ENCODE results near the gene TSPAN3.

Gene TSPAN3

DNA sequence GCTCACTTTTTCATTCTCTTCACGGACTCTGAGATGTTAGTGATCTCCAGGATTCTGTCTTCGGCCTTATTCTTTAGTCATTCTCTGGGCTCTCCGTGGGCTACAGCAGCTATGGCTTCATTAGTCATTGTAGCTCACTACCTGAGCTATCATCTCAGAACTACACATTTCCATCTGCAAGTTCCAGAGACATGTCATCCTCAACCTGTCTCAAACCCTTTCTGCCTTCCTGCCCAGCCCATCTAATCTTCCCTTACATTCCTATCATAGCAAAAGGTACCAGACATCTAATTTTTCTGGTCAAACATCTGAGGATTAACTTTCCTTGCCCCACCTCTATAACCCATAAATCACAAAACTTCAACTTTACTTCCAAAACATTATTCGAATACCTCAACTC is 13.2 kb downstream of the TSPAN3 start:
- DNase-seq (ENCODE audit: low read depth in 1 of 2, low spot score in 1 of 2) = no peak

DNA sequence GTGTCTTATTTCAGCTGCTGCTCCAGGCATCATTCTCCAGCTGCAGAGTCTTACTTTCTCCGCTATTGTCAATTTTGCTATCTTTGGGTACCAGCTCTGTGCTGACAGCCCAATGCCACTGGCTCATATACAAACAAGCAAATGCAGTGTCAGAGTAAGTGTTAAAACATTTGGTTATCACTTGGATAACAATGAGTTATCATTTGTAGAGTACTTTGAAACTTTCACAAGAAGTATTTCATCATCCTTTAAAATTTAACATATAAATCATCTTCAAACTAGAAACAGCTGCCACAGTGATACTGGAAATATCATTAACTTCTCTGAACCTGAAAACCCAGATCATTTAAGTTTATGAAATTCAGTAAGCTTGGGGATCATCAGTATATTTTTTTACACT is 13.8 kb downstream of the TSPAN3 start:
- DNase-seq (ENCODE audit: low read depth in 1 of 2, low spot score in 1 of 2) = no peak

DNA sequence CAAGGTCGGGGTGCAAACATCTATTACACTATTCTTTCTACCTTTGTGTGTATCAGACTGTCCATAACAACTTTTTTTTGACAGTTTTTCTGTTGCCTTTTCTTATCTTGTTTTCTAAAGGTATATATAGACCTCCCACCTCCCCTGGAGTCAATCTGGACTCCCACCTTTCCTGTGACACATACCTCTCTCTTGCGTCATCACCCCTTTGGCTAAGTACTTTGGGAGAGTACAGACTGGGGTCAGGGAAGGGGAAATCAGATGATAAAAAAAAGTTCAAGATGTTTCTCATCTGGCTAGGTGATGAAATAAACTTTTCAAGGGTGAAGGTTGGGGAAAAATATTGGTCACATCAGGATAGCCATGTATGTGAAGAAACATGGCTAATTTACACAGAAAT is 17.2 kb downstream of the TSPAN3 start:
- DNase-seq (ENCODE audit: low read depth in 1 of 2, low spot score in 1 of 2) = no peak

DNA sequence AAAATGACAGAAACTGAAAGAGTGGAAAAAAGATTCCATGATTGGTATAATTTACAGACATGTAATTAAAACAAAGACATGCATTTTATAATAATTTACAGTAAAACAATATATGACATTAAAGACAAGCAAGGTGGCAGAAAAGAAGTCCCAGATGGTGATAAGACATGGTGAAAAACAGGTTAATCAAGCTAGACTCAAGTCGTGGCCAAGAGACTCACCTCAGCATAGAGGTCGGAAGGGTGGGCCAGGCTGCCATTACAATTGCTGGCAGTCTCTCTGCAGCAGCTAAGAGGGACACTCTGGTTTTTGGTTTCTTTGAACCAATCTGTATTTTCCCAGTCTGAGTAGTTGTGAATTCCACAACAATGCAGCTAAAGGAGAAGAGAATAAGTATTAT is 18.4 kb downstream of the TSPAN3 start:
- no peak for DNase-seq (ENCODE audit: low read depth in 1 of 2, low spot score in 1 of 2)

DNA sequence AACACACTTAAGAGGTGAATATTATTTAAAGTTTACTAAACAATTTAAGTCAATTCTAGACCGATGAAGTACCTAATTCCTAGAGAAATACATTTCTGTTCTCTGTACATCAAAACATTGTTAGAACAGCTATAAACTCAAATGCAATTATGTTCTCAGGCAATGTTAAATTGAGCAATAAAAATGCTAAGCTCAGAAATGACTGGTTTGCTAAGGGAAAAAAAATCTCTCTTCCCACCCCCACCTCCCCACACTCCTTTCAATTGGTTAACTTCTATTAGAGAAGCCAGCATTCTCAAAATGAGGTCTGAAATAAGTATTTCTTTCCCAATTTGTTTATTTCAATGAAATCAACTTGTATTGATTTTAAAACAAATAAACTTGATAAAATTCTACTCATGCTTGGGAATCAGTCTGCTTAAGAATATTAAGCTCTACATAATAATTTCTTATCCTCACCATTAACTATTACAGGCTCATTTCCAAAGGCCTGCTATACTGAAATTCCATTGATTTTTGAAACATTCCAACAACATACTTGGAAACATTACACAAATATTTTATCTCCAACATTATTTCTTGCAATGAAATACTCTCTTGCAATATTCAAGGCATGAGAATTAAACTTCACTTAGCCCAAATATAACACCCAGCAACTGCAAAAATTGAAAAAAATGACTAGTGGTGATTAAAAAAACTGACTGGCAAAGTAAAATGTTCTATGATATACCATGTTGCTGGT is 22.6 kb downstream of the TSPAN3 start:
- no peak for DNase-seq (ENCODE audit: low read depth in 1 of 2, low spot score in 1 of 2)

DNA sequence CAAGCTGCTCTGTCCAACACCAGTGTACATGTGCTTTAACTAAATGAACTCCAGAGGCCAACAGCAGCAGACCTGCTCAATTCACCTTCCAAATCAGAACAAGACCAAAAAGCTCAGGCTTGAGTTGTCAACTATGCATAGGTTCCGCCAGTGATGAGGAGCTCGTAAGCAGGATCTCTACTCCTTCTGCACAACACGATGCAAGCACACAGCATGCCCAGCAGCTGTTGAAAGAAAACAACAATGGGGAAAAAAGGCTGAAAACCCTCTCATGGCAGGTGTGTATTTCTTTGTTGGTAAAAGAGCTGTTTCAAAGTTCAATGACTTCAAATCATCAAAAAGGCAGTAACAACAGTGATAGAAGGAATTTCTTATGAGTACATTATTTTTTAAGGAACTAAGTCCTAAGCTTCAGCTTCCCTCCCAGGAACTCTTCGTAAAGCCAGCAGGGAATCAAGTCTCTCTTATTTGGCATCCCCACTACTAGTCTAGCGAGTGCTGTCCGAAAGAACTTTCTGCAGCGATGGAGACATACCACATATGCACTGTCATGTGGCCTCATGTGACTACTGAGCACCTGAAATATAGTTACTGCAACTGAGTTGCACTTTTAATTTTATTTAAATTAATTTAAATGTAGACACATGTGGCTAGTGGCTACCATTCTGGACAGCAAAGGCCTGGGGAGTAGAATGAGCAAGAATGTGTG is 24.1 kb downstream of the TSPAN3 start:
- DNase-seq (ENCODE audit: low read depth in 1 of 2, low spot score in 1 of 2) = no peak

DNA sequence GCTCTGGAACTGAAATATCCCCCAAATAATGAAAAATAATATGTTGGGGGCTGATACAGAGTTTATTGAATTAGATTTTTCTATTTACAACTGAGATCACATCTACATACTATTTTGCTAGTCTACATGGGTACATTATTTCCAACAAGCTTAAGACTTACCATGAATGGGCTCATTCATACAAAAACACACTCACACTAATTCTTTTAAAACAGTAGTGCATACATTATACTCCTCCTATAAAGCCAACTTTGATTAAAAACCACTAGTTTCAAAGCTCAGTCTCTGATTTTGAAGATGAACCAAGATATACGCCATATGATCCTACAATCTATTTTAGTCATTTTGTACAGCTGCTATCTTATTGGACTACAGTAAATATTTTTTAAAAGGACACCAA is 24.9 kb downstream of the TSPAN3 start:
- no peak for DNase-seq (ENCODE audit: low read depth in 1 of 2, low spot score in 1 of 2)

DNA sequence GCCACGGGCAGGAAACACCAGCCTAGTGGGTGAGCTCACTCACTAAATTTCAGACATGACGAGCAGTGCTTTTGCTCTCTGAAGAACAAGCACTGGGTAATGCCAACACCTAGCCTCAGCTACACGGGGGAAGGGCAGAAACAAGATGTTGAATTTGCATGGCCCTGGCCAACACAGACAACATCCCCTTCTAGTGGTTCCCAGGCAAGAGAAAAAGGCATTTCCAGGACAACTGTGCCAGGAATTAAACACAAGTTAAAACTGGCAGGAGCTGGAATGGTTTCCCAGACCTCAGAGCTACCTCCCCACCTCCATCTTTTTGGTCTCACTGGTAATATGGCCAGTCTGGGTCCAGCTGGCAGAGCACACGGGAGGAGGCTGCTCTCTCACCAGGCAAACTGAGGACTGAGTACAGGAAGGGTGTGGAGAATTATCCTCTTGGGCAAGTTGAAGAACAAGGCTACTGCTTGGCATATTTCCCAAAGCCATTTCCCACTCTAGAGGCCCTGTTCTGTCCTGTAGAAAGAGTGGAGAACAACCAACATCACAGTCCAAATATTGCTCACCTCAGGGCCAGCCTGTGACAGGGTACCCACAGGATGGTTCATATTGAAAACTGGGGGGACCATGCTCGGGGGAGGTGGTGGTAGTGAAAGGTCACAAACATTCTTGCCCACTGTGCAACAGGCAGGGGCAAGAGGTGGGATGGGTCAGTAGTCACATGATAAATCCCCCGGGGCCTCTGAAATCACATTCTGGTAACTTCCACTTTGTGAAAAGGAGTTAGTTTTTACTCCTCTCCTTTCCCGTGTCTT is 26.5 kb downstream of the TSPAN3 start:
- no peak for DNase-seq (ENCODE audit: low read depth in 1 of 2, low spot score in 1 of 2)

DNA sequence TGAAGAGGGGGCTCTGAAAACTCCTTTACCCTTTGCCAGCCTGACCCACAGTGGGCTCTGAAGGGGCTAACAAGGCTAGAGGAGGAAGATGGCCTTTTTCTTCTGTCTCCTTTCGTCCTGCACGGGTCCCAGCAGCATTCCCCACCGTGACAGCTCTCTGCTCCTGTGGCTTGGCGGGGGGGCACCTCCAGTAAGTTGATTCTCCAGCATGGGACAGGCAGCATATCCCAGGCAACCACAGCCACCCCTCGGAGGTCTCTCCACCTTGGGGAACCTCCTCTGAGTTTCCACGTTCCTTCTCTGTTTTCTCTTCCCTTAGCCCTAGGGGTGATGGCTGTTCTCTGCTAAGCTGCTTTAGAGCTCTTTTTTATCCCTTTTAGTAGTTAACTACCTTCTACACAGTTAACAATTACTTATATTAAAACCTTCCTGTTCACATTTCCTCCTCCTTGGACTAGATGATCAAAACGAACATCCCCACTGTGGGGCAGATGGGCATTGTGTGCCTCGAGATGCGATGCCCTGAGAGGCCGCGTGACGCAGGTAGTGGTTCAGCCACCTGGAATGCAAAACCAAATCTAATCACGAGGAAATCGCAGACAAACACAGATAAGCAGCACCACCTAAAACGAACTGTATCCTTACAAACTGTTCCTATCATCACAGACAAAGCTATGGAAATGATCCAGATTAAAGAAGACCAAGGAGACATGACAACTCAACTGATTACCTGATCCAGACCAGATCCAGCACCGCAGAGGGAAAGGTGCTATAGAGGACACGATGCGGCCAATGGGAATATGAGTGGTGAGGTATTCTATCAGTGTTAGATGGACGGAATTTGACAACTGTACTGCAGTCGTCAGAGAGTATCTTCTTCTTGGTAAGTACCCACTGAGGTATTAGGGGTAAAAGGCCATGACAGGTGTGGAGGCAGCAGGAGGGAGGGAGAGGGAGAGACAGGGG is 27.7 kb downstream of the TSPAN3 start:
- no peak for DNase-seq (ENCODE audit: low read depth in 1 of 2, low spot score in 1 of 2)

DNA sequence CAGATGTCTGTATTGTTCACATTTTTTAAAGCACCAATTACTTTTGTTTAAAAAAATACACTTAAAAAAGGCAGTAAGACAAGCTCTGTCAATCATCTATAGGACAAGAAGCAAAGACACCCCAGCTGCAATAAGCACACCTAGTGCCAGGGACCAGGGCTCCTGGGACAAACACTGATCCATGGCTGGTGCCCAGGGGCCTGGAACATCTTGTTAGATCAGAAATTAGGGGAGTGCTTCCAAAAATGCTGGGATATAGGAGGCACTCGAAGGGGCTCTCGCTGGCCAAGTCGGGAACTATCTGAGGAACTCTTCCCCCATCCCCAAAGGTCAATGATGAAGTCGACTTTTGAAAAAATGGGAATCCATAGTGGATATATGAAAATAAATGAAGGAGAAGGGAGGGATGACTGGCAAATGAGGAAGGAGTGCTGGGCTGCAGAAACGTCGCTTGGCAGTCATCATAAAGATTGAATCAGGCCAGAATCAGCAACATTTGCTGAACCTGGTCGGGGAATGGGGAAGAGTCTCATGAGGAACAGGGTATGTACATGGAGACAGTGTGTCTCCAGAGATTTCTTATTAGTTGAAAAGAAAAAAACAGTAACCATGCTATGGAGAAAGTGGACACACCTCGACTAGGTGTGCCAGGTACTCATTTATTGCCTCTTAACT is 28.5 kb downstream of the TSPAN3 start:
- no peak for DNase-seq (ENCODE audit: low read depth in 1 of 2, low spot score in 1 of 2)

DNA sequence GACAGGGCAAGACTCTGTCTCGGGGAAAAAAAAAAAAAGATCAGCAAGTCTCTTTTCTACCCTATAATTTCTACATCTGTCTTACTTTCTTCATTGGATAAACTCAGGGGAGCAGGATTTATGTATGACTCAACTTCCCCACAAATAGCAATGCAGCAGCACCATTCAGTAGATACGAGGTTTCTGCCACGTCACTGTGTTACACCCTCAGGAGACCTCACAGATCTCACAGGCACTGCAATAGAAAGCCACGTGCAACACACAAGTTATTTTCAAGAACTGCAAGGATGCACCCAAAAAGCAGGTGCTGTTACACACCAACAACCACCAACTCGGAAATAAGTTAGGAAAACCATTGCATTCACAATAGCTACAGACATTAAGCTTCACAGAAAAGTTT is 30.2 kb downstream of the TSPAN3 start:
- no peak for DNase-seq (ENCODE audit: low read depth in 1 of 2, low spot score in 1 of 2)

DNA sequence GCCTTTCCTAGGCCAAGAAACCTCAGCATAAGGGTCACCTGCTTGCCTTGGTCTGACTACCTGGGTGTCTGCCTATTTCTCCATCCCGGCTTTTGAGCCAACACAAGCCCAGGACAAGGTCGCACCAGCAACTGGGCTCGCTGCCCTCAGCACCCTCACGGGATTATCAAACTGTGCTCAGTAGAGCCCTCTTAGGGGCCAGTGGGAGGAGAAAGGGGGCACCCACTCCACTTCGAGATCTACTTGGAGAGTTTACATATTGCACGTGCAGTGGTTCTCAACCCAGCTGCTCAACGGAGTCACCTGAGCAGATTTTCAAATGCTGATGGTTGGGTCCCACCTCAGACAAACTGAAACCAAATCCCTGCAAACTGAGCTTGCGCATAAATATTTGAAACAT is 31.1 kb downstream of the TSPAN3 start:
- no peak for DNase-seq (ENCODE audit: low read depth in 1 of 2, low spot score in 1 of 2)

DNA sequence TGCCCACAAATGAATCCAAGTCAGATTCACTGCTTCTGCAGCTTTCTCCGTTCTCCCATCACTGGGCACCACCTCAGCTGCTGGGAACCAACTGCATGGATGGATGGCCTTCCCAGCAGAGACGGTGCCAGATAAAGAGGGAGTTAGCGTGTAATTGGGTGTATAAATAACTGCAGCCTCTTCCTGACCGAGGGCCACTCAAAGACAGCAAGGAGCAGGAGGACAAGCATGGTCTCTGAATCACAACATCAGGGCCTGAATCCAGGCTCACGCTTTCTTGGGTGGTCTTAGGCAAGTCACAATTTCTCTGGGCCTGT is 31.7 kb downstream of the TSPAN3 start:
- DNase-seq (ENCODE audit: low read depth in 1 of 2, low spot score in 1 of 2) = no peak

DNA sequence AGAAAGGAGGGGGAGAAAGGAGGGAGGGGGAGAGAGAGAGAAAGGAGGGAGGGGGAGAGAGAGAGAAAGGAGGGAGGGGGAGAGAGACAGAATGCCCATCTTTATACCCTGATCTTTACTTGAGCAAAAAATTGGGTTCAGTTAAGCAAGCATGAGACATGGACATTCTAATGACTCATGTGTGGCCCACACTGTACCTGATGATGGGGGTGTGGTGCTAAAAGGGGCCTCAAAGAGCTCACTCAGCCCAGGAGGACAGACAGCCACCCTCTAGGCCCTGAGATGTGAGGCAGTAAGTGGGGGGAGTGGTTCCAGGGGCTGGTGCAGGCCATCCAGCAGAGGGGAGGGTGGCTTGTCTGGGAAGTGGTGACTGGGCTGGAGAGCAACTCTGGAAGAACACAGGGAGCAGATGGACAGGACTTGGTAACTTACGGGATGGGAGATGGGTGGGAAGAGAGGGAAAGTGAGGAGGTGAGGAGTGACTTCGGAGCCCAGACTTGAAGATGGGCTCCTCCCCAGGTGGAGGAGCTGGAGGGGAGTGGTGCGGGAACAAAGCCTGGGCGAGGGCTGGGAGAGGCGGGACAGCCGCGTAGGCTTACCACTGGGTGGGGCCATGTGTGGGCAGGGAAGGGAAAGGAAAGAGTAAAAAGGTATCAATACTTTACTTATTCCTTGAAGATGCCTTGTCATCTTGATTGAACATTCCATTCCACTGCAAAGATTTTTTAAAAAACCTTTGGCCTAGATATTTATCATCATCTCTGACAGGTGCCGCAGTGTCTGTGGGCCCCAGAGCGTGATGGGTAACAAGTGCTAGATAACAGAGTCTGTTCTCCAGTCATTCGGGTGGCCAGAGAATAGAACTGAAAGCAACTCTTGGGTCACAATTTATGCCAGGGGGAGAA is 32.3 kb downstream of the TSPAN3 start:
- no peak for DNase-seq (ENCODE audit: low read depth in 1 of 2, low spot score in 1 of 2)

DNA sequence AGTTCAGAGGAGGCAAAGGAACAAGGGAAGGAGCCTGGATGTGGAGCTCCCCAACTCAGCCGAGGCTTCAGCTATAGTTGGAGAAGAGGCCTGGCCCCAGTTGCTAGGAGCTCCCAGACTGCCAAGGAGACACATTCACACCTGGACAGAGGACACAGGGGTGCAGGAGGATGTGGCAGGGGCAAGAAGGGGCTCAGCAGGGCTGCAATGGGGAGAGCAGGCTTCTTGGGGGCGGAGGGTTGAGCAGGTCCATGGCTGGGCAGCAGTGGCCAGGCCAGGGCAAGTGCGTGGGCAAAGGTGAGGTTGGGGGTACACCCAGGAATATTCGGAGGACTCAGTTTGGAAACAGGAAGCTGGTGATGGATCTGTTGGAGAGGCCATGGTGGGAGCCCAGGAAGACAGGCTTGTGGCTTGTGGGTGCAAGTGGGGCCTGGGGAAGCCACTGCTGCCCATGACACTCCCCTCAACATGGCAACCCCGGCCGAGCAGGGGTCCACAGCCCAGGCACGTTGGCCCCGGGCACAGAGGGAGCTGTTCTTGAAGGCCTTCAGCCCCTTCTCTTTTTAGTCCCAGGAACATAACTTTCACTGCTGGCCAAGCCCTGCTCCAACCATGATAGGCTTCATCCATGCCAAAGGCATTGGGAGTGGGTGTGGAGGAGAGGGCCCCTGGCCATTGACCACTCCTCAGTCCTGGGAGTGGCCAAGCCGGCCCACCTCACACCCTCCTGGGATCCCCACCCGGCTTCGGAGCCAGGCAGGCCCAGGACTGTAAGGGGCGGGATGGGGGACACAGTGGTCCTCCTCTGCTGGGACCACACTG is 33.3 kb downstream of the TSPAN3 start:
- DNase-seq (ENCODE audit: low read depth in 1 of 2, low spot score in 1 of 2) = no peak

DNA sequence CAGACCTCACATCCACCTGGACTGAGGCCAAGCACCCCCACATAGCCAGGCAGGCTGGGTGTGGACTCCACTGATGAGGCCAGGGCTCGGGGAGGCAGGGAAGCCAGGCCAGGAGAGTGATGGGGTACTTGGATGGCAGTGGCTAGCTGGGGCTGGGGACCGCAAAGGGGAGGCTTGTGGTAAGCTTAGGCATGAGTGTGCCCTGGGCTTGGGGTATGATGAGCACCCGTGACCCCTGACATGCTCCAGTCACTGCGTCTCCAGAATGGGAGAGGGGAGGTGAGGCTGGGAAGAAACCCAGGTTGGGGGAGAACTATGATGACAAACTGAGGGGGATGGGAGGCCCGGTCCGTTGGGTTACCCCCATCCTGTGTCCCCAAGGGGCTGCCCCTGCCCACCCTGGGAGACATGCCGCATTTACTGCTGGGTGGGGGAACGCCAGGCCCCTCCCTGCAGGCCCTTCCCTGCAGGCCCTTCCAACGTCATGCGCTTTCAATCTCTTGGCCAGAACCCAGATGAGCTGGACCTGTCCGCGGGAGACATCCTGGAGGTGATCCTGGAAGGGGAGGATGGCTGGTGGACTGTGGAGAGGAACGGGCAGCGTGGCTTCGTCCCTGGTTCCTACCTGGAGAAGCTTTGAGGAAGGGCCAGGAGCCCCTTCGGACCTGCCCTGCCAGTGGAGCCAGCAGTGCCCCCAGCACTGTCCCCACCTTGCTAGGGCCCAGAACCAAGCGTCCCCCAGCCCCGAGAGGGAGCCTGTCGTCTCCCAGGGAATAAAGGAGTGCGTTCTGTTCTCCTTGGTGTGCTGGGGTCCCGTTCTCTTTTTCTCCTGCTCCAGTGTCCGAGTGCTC is 34.1 kb downstream of the TSPAN3 start:
- no peak for DNase-seq (ENCODE audit: low read depth in 1 of 2, low spot score in 1 of 2)

DNA sequence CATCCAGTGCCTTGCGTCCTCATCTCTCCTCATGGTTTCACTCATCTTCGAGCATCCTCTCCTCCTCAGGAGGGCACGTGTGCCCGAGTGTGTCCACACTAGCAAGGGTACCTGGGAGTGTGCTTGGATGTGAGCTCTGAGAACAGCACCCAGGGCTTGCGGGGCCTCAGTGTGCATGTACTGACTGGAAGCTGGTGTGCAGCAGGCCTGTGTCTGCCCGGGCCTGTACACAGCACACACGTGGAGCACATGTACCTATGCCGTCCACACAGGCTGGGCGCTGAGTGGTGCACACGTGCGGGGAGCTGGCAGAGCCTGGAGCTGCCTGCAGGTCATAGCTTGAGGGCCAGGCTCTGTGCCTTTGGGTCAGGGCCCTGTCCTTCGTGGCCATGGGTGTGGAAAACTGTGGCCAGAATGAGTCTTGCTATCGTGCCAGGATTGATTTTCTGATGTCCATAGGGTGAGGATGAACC is 34.9 kb downstream of the TSPAN3 start:
- DNase-seq (ENCODE audit: low read depth in 1 of 2, low spot score in 1 of 2) = no peak

DNA sequence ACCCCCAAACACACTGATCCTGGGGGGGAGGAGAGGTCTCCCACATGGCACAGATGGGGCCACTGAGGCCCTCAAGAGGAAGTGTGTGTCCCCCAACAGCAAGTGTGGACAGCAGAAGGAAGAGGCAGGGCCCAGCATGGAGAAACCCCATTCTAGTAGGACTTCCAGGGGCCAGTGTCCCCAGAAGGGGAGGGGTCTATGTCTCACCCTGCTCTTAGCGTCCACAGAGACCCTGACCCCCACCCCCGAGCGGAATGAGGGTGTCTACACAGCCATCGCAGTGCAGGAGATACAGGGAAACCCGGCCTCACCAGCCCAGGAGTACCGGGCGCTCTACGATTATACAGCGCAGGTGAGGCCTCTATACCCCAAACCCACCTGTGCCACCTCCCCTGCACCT is 35.3 kb downstream of the TSPAN3 start:
- DNase-seq (ENCODE audit: low read depth in 1 of 2, low spot score in 1 of 2) = no peak
